ENCODE data around the gene ZNF385B.
"Not testable (repeated sequence)": the region's sequence is repeated elsewhere in the genome, so short reads cannot be mapped to it uniquely, and the experiment has no call there.

Gene ZNF385B

GRCh38 chr2:179861416-179862067 lies at the start of gene ZNF385B:
ZNF385B (minus strand) TSS chr2:179861612.
- DNase-seq, result no peak

DNA sequence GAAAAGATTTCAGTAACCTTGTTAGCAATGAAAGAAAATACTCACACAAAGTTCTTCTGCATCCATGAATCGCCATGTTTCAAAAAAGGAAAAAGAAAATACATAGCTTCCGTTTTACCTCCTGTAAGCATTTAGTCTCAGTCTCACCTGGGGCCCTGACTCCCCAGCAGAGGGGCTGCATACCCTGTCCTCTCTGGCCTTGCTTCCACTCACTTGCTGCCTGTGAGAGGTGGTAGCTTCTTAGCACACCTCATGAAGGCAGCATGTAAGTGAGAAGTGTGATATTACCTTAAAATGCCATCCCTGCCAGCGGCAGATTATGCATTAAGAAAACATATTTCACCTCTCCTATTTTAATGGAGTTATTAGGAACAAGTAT lies 49.3 kb upstream of the ZNF385B start:
- no peak for DNase-seq

DNA sequence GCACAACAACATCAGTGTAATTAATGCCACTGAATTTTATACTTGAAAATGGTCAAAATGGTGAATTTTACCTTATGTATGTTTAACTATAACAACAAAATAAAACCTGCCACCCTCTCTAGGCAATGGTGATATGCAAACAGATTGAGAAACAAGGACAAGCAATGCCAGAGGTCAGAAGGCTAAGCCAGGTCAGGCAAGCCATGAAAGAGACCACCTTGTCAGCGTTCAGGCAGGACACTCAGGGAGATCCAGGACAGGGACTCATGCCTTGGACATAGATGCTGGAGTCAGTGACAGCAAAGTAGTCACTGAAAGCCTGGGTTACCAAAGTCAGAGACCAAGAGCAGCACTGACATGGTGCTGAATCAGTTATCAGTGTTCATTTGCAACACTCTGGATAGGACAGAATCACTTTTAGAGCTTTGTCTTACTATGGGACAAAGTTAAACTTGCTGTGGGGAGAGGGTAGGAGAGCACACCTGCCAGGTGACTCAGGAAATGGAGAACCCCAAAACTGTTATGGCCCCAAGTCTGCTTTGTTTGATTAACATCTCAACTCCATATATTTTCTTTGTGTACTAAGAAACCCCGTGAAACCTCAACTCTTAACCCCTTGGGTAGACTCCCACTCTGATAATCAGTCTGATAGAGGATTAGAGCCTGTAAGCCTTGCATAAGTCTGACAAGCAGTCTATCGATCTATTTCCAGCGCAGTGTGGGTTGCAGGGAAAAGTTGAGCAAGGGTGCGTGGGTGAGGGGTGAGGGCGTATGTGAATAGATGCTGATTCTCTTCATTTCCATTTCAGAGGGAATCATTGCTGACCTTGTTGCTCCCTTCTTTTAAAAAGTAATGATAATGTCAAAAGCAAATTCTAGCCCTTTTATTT lies 48.7 kb upstream of the ZNF385B start:
- DNase-seq, result no peak

- no peak for DNase-seq
Measured at GRCh38 chr2:179900655-179901054, 39.2 kb upstream of the ZNF385B start.

GRCh38 chr2:179899666-179900065 lies 38.3 kb upstream of the ZNF385B start:
- no peak for DNase-seq

DNA sequence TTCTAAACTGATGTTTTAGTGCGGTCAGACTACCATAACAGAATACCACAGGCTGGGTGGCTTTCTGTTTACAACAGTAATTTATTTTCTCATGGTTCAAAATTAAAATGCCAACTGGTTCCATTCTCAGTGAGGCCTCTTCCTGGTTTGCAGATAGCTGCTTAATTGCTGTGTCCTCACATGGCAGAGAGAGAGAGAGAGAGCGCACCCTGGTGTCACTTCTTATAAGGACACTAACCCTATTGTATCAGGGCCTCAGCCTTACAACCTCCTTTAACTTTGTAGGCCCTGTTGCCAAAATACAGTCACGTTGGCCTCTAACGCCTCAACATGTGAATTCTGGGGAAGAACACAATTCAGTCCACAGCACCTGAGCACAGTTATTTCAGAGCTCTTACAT lies 37.5 kb upstream of the ZNF385B start:
- DNase-seq, result no peak

- no peak for DNase-seq
Measured at GRCh38 chr2:179893616-179894015, 32.2 kb upstream of the ZNF385B start.

- DNase-seq, result no peak
Measured at GRCh38 chr2:179891237-179891636, 29.8 kb upstream of the ZNF385B start.

GRCh38 chr2:179890666-179891065 lies 29.3 kb upstream of the ZNF385B start:
- DNase-seq, result no peak

DNA sequence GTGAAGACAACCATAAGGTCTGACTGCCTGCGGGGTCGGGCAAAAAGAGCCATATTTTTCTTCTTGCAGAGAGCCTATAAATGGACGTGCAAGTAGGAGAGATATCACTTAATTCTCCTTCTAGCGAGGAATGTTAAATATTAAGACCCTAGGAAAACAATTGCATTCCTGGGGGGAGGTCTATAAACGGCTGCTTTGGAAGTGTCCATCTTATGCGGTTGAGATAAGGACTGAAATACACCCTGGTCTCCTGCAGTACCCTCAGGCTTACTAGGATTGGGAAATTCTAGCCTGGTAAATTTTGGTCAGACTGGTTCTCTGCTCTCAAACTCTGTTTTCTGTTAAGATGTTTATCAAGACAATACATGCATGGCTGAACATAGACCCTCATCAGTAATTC lies 27.2 kb upstream of the ZNF385B start:
- not testable (repeated sequence) for DNase-seq

- DNase-seq, result no peak
Measured at GRCh38 chr2:179884193-179884592, 22.8 kb upstream of the ZNF385B start.

DNA sequence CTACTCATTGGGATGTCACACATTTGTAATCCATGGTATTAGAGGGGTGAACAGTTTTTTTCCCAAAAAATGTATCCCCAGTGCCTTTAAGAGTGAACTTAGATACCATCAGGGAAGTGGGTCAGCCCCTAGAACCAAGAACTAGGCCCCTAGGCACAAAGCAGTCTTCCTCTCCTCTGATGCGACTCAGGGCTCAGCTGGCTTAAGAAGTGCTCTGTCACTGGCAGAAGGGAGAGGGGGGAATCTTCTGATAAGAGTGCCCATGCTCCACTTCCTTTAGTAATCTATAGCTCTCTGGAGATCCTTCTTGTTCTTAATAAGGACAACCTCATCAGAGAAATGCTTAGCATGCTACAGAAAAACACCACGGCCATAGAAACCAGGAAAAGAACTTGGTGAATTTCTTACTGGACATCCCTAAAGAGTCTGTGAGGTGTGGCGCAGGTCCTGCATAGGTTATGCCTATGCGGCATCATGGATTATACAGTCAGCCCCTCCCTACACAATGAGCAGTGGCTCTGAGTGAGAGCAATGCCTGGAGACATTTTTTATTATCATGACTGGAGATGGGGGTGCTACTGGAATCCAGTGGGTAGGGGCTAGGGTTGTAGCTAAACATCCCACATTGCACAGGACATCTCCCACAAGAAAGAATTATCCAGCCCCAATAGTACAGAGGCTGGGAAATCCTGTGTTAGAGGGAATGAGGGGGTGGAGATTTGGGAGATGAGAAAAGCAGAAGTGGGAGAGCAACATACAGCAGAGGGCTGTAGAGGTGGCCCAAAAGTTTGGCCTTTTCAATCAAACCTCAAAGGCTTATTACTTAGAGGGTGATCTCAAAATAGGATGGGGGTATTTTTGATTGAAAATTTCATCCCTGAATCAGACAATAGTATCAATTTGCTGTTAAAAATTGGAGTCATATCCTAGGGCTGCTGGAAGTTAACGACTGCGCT lies 21.7 kb upstream of the ZNF385B start:
- no peak for DNase-seq

GRCh38 chr2:179877601-179878364 lies 16.4 kb upstream of the ZNF385B start:
- DNase-seq, result no peak

DNA sequence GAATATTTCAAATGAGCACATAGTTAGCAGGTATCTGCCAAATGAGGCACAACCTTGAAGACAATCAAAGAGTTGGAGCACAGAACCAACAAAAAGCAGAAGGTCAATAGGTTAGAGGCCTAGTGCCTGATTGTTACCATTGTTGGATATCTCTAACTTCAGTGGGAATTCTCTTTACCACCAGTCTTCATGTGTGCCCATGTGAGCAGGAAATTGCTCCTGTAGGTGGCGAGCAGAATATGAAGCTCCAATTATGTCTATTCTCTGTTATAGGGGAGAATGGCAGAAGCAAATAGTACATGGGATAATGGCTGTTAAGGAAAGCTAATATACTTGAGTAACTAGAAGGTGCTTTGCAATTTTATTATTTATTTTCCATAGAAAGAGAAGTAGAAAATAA lies 14.9 kb upstream of the ZNF385B start:
- no peak for DNase-seq

DNA sequence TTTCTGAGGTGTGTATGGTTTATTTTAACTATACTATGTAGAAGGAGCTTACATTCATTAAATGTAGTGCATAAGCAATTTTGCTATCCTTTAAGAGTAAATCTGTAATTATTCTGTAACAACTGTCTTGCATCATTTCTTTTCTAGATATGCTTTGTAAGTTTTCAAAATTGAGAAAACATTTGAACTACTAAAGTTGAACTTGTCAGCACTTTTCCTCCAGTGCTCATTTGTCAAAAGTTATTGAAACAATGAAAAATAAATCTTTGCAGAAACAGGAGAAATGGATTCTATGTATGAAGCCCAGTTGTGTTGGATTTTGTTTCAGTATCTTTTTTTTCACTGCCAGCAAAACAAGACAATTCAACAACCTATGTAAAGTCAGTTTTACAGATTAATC lies 14.5 kb upstream of the ZNF385B start:
- no peak for DNase-seq

- DNase-seq, result no peak
Measured at GRCh38 chr2:179862898-179863458, 1.6 kb upstream of the ZNF385B start.

DNA sequence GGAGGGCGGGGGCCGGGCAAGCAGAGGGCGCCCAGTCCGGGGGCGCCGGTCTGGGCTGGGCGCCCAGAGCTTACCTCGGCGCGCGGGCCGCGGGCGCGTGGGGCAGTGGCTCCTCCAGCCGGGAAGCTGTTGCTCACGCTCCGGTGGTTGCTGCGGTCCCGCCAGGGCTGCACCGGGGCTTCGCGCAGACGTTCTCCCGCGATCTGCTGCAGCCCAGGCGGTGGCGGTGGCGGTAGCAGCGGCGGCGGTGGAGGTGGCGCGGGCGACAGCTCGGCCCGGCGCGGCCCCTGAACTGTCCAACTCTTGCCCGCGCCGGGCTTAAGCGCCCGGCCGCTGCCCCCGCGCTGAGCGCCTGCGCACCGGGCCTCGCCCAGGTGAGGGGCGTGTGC lies 391 bp downstream of the ZNF385B start:
- no peak for DNase-seq

DNA sequence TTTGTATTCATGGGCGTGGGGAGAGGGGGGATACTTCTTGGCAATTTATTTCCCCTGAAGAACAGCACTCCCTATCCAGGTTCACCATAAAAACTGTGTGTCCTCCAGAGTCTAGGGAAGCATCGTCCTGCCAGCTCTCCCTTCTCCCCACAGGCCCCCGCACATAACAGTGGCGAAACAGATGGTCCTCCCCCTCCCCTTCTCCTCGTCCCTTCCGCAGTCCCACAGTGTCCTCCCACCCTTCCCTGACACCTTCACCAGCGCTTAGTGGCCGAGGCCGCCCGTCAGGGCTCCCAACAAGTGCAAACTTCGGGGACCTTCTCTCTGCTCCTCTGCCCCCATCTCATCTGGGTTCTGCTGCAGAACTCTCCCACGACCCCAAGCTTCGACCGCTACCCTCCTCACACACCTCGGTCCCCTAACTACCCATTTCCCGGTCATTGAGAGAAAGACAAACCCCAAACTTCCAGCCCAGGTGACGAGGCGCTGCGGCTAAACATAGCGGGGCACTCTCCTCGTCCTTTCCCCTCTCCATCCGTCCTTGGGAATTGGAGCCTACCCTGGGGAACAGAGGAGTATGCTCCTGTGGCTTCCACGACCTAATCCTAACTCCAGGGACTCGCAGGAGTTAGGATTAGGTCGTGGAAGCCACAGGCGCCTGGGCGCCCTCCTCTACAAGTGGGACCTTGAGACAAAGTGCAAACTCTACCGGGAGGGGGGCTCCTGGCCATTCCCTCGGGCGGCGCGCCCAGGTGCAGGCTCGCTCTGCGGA lies 971 bp downstream of the ZNF385B start:
- no peak for DNase-seq

DNA sequence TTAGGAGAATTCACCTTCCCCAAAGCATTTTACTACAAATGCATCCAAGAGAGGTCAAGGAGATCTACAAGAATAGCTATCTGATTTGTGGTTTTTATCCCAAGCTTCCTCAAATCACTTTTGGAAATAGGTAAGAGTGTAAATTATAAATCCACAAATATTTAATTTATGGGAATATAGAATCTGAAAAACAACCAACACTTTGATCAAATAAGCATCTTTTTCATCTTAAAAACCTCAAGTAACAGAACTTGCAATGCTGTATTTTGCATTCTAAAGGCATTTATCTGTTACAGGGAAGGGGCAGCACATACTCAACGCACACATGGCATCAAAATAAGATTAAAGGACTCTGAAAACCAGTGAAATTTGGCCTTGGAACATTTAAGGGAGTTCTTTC lies 1.9 kb downstream of the ZNF385B start:
- no peak for DNase-seq

GRCh38 chr2:179857236-179857635 lies 4.2 kb downstream of the ZNF385B start:
- no peak for DNase-seq

DNA sequence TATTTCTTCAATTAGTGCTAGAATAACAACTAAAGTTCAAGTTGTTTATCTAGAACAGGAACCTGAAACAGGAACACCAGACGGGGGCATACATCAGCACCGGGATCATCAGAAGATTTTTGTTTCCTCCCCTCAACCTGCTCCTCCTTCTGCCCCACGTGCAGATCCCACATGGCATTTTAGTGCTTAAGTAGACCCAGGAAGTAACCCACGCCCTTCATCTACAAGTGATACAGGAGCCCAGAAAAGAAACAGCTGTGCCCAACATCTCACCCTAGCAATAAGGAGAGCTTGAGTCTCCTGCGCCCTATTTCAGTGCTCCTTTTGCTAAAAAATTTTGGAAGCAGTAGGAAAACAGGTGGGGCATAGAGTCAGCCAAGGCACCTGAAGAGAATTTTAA lies 5.2 kb downstream of the ZNF385B start:
- no peak for DNase-seq
